Measurements from ENCODE around the gene CD74. TPM values are rescaled to one million over a fixed set of nuclear protein-coding genes. Genes with fewer than 3 reads are reported as not detected.
"Not testable (repeated sequence)": the region's sequence is repeated elsewhere in the genome, so short reads cannot be mapped to it uniquely, and the experiment has no call there.

Gene CD74
- total RNA-seq, 1 donor: 2,842 TPM

DNA sequence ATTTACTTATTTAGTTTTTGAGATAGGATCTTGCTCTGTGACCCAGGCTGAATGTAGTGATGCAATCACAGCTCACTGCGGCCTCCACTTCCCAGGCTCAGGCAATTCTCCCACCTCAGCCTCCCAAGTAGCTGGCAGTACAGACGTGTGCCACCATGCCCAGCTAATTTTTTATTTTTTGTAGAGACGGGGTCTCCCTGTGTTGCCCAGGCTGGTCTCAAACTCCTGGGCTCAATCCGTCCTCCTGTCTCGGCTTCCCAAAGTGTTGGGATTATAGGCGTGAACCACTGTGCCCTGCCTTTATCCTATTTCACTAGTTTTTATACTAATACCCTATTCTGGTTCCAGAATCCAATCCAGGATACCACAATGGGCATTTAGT is 30.0 kb upstream of the CD74 start:
- no peak for DNase-seq (ENCODE audit: low read depth in 2 of 3, low spot score in 2 of 3)

DNA sequence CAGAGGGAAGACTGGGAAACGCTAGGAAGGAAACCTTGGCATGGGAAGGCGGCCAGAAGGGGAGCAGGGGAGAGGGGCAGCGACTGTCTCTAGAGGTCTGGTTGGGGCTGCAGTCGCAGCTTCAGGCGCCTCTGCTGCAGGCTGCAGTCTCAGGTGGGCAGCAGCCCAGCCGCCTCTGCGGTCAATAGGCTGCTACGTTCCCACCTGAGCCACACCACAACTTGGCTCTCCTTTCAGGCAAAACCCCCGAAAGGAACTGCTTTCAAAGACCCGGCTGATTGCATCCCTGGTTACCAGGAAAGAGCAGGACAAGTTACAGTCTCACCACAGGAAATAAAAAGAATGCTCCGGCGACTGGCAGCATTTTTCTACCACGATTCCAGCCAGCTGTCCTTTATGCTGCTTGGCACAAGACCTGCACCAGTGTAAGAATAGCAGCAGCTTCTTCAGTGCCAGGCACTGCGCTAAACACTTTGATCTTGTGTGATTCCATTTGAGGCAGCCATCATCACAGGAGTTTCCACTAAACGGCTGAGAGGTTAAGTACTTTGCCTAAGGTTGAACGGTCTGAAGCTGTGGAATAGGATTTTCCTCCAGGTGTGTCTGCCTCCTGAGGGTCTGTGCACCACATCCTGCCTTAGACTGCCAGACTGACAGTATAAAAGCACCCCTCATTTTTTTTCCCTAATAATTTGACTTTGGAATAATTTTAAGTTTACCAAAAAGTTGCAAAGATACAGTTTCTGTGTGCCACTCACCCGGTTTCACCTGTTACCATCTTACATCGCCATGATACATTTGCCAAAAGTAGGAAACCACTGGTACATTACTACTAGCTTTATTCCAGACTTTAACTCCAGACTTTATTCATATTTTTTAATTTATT is 29.3 kb upstream of the CD74 start:
- DNase-seq (ENCODE audit: low read depth in 2 of 3, low spot score in 2 of 3): no peak

GRCh38 chr5:150440948-150441812 is 28.5 kb upstream of the CD74 start:
- DNase-seq (ENCODE audit: low read depth in 2 of 3, low spot score in 2 of 3): no peak

DNA sequence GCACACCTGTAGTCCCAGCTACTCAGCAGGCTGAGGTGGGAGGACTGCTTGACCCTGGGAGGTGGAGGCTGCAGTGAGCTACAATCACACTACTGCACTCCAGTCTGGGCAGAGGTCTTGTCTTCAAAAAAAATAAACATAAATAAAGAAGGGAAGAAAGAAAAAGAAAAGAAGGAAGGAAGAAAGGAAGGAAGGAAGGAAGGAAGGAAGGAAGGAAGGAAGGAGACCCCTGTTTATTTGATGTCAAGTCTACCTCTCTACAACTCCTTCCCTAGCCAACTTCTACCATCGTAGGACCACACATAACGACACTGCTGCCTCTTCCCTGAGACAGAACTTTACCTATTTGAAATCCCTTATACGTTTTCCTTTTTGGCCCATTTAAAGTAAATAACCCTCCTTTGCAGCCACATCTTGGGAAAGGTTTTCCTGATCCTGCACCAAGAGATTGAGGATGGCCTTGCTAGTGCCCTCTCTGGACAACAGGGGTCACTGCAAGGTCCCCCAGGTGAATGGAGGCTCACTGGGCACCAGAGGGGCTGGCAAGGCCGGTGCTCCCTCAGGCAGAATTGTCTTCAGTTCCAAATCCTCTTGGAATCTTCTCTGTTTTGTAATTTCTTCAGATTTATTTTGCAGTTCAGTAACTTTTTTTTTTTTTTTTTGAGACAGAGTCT is 26.3 kb upstream of the CD74 start:
- peak in 1 of 3 donors; percentile 27 for DNase-seq (ENCODE audit: low read depth in 2 of 3, low spot score in 2 of 3)

- DNase-seq (ENCODE audit: low read depth in 2 of 3, low spot score in 2 of 3): peak; percentile 85 to 91 (median 88)
Observed at GRCh38 chr5:150436141-150436680, 23.5 kb upstream of the CD74 start.

- no peak for DNase-seq (ENCODE audit: low read depth in 2 of 3, low spot score in 2 of 3)
Observed at GRCh38 chr5:150434464-150434863, 21.8 kb upstream of the CD74 start.

DNA sequence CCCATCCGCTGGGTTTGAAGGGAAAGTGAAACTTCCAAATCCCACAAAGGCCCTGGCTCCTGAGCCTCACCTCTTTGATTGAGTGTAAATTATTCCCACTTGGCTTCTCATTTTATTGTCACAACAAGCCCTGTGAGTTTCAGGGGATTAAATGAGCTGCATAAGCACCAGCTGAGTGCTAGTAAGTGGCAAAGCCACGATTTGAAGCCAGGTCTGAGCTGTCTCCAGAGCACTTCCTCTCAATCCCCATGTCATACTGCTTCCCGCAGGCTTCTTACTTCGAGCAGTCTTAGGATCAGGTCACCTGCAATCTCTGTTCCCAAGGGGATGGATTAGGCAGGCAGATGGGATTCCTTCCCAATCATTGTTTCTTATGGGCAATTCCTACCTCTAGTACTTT is 18.9 kb upstream of the CD74 start:
- DNase-seq (ENCODE audit: low read depth in 2 of 3, low spot score in 2 of 3): no peak

GRCh38 chr5:150431048-150431447 is 18.3 kb upstream of the CD74 start:
- no peak for DNase-seq (ENCODE audit: low read depth in 2 of 3, low spot score in 2 of 3)

GRCh38 chr5:150429410-150429873 is 16.7 kb upstream of the CD74 start:
- no peak for DNase-seq (ENCODE audit: low read depth in 2 of 3, low spot score in 2 of 3)

- no peak for DNase-seq (ENCODE audit: low read depth in 2 of 3, low spot score in 2 of 3)
Observed at GRCh38 chr5:150428978-150429377, 16.3 kb upstream of the CD74 start.

DNA sequence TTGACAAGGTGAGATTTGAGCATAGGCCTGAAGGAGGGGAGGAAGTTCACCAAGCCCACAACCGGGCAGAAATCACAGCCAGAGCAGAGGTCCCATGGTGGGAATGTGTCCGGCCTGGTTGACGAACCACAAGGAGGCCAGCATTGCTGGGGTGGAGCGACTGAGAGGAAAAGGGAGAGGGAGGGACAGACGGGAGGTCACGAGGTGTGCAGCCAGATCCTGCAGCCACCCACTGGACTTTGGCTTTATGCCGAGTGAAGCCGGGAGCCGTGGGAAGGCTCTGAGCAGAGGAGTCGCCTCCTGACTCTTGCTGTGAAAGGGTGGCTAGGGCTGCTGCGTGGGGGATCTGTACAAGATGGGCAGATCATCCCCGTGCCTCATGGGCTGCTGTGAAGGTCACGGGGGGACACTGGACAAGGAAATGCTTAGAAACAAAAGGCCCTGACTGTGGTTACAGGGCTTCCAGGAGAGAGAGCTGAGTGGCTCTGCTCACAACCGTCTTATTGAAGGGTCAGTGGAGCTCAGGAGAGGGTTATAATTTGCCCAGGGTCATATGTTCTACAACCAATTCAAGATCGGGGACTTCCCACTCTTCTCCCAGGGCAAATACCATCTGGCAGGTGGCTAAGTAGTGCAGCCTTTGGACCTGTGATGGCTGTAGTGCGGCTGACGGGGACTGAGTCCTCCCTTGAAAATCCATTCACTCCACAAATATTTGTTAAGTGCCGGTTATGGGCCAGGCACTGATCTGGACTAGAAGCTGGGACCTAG is 15.6 kb upstream of the CD74 start:
- no peak for DNase-seq (ENCODE audit: low read depth in 2 of 3, low spot score in 2 of 3)

DNA sequence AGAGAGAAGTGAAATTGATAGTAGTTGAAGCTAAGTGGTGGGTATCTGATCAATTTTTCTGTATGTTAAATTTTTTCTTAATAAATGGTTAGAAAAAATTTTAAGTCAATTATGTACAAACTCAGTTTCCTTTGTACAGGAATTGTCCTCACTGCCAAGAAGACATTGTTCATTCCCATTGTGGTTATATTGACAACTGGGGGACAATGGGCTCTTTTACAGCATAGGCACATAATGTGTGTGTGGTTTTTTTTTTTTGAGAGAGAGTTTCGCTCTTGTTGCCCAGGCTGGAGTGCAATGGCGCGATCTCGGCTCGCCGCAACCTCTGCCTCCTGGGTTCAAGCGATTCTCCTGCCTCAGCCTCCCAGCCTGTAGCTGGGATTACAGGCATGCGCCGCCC is 13.5 kb upstream of the CD74 start:
- DNase-seq (ENCODE audit: low read depth in 2 of 3, low spot score in 2 of 3): not testable (repeated sequence)

DNA sequence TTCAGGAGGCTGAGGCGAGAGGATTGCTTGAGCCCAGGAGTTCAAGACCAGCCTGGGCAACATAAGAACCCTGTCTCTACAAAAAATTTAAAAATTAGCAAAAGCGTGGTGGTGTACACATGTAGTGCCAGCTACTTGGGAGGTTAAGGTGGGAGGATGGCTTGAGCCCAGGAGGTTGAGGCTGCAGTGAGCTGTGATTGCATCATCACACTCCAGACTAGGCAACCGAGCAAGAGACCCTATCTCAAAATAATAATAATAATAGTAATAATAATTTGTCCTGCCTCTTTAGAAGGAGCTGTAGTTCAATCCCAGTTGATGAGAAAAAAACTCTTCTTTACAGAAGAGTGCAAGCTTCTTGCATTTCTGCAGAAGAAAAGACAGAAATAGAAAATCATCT is 10.0 kb upstream of the CD74 start:
- no peak for DNase-seq (ENCODE audit: low read depth in 2 of 3, low spot score in 2 of 3)

DNA sequence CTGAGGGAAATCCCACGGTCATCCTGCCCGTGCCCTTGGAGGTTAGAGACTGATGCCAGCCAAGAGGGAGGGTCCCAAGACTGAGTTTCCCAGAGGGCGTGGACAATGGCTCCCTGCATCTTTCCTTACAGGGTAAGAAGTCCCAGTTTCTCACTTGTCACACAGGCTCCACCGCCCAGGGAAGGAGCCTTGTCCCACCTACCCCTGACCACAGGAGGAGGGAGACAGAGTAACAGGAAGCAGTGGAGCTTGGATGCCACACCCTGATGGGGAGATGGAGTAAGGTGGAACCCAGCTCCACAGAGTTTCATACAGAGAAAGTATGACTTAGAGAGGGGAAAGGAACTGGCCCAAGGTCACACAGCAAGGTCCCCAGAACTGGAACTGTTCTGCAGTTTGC is 9.4 kb upstream of the CD74 start:
- no peak for DNase-seq (ENCODE audit: low read depth in 2 of 3, low spot score in 2 of 3)

DNA sequence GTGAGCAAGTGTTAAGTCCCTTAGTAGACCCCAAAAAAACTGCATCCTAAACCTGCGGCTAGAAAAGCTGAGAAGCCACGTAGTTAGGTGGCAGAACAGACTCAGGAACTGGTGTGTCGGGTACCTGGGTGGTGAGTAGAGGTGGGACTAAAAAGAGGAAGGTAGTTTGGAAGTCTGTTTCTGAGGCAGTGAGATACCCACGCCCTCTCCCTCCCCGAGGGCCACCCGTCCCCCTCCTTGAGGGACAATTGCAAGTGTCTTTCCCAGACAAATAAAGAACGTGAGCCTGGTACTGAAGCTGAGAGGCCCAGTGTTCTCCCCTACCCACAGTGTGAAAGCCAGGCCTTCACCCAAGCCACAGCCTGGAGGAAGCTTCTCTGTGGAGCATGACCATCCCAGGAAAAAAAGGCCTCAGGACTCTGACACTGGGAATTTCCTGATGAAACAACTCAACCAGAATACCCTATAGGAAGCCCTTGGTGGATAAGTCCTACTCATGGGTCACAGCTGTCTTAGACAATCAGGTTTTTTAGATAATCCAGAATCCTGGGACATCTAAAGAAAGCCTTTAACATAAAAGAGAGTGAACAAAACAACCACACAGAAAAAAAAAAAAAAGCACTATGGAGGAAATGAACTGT is 7.0 kb upstream of the CD74 start:
- peak in 1 of 3 donors; percentile 67 for DNase-seq (ENCODE audit: low read depth in 2 of 3, low spot score in 2 of 3)

GRCh38 chr5:150413902-150414790 is 1.4 kb upstream of the CD74 start:
- not testable (repeated sequence) for DNase-seq (ENCODE audit: low read depth in 2 of 3, low spot score in 2 of 3)

GRCh38 chr5:150413176-150413901 is 629 bp upstream of the CD74 start:
- DNase-seq (ENCODE audit: low read depth in 2 of 3, low spot score in 2 of 3): no peak

Data from hematopoietic multipotent progenitor cell (in vitro differentiated cells).